Endothelial cell of umbilical vein (primary cell): ENCODE results near the gene DPYSL4. TPM values are rescaled to one million over a fixed set of nuclear protein-coding genes. Genes with fewer than 3 reads are reported as not detected.

ENCODE experiments used
- BruUV-seq: library from RNA; stranded (reverse); fragments of 400-500 nt; replicated peaks from 2 replicates; lab custom pipeline; 2021; lab: Mats Ljungman, UMichigan
- CTCF ChIA-PET: fragments of 300-600, 350-600 bp; sonication (Branson Sonifier 250); formaldehyde crosslinking; loops from one replicate; lab custom pipeline; 2021; ENCODE audit warnings: antibody characterized with exemption, inconsistent platforms; lab: Charles Lee
- POLR2A ChIA-PET: fragments of 300-600, 350-600 bp; sonication (Branson Sonifier 250); formaldehyde crosslinking; loops from one replicate; lab custom pipeline; 2021; ENCODE audit warnings: antibody characterized with exemption, inconsistent platforms; lab: Charles Lee
- DNase-seq: peaks from one replicate; pipeline ENCODE4 v3.0.0-alpha.2; 2011; ENCODE audit warnings: low read depth, low spot score
- FAIRE-seq: peaks from 2 replicates; lab custom pipeline; 2011; peaks lifted over from hg19 to GRCh38; lab: Jason Lieb, UNC
- H2AFZ ChIP-seq: 2 replicates; pipeline ENCODE4 v1.6.0; 2012; ENCODE audit warnings: low read depth, low read length, control low read depth, inconsistent platforms
- H3K27ac ChIP-seq: 2 replicates; pipeline ENCODE4 v1.5.1; 2011; ENCODE audit warnings: low read depth, mild to moderate bottlenecking, control low read depth, low read length, moderate library complexity; ENCODE audit not compliant: insufficient read depth
- H3K27me3 ChIP-seq, 2 experiments: 2 replicates each; pipeline versions ENCODE4 v1.6.0 to v1.6.1; 2011; ENCODE audit warnings: low read length in 2 of 2, mixed read lengths in 1 of 2; ENCODE audit not compliant: control insufficient read depth in 2 of 2, insufficient read depth in 2 of 2
- H3K36me3 ChIP-seq, 2 experiments: 2 replicates in 1 of 2; 3 replicates in 1 of 2; pipeline ENCODE4 v1.5.1; 2011; ENCODE audit warnings: low read length in 2 of 2, mild to moderate bottlenecking in 1 of 2, moderate library complexity in 1 of 2; ENCODE audit not compliant: control insufficient read depth in 2 of 2, insufficient read depth in 2 of 2; ENCODE audit errors: extremely low read depth in 1 of 2
- H3K4me1 ChIP-seq: 3 replicates; pipeline ENCODE4 v1.5.1; 2011; ENCODE audit warnings: mild to moderate bottlenecking, low read length; ENCODE audit not compliant: control insufficient read depth, insufficient read depth; ENCODE audit errors: extremely low read depth
- H3K4me2 ChIP-seq: 2 replicates; pipeline ENCODE4 v1.6.1; 2011; ENCODE audit warnings: low read length, control low read depth, mixed read lengths; ENCODE audit not compliant: insufficient read depth
- H3K4me3 ChIP-seq, 3 experiments: fragments of 200-600 bp in 1 of 3; sonication (generic), shearing (Covaris generic) in 1 of 3; replicated peaks in 1 of 3; 2 replicates each; pipeline ENCODE4 v1.5.1; 2011 to 2016; ENCODE audit warnings: control low read depth in 3 of 3, low read length in 3 of 3, mild to moderate bottlenecking in 2 of 3, inconsistent platforms in 1 of 3, low read depth in 1 of 3, moderate library complexity in 1 of 3; ENCODE audit not compliant: insufficient read depth in 1 of 3
- H3K79me2 ChIP-seq: 2 replicates; pipeline ENCODE4 v1.6.0; 2012; ENCODE audit warnings: low read length, inconsistent platforms; ENCODE audit not compliant: control insufficient read depth, insufficient read depth
- H3K9ac ChIP-seq: replicated peaks from 2 replicates; pipeline ENCODE3; 2011; ENCODE audit warnings: low read length, control low read depth; ENCODE audit not compliant: insufficient read depth; ENCODE audit errors: extremely low read depth
- H3K9me1 ChIP-seq: replicated peaks from 3 replicates; pipeline ENCODE4 v1.6.0; 2011; ENCODE audit warnings: mild to moderate bottlenecking, low read length; ENCODE audit not compliant: control insufficient read depth, insufficient read depth; ENCODE audit errors: extremely low read depth
- H3K9me3 ChIP-seq: replicated peaks from 2 replicates; pipeline ENCODE4 v1.5.1; 2012; ENCODE audit warnings: low read length, inconsistent platforms; ENCODE audit not compliant: control insufficient read depth, insufficient read depth
- H4K20me1 ChIP-seq: replicated peaks from 2 replicates; pipeline ENCODE3; 2011; ENCODE audit warnings: mild to moderate bottlenecking, low read length; ENCODE audit not compliant: control insufficient read depth, insufficient read depth; ENCODE audit errors: extremely low read depth
- EZH2 ChIP-seq: IDR thresholded peaks from 2 replicates; pipeline ENCODE4 v1.6.1; 2012; ENCODE audit warnings: borderline replicate concordance, low read depth, mild to moderate bottlenecking, moderate library complexity, low read length, inconsistent platforms; ENCODE audit not compliant: severe bottlenecking
- FOS ChIP-seq: IDR thresholded peaks from 2 replicates; pipeline ENCODE4 v1.6.1; 2011; ENCODE audit warnings: mild to moderate bottlenecking, low read length, moderate library complexity, borderline replicate concordance; ENCODE audit not compliant: insufficient read depth
- GATA2 ChIP-seq: IDR thresholded peaks from 2 replicates; pipeline ENCODE4 v1.7.0; 2011; ENCODE audit warnings: low read depth, mild to moderate bottlenecking, moderate library complexity, mixed read lengths, low read length; ENCODE audit not compliant: insufficient read length, insufficient read depth
- JUN ChIP-seq: IDR thresholded peaks from 2 replicates; pipeline ENCODE4 v1.6.1; 2011; ENCODE audit warnings: borderline replicate concordance, low read depth; ENCODE audit not compliant: insufficient read length, insufficient read depth
- MAX ChIP-seq: IDR thresholded peaks from 2 replicates; pipeline ENCODE4 v1.6.1; 2011; ENCODE audit not compliant: insufficient read depth, insufficient read length
- MYC ChIP-seq: IDR thresholded peaks from one replicate; pipeline ENCODE4 v1.6.1; 2011; ENCODE audit warnings: mild to moderate bottlenecking, low read depth, low read length
- POLR2A ChIP-seq: IDR thresholded peaks from 2 replicates; pipeline ENCODE4 v1.6.1; 2012; ENCODE audit warnings: low read depth, mild to moderate bottlenecking, control low read depth, low read length
- POLR2AphosphoS5 ChIP-seq: IDR thresholded peaks from 2 replicates; pipeline ENCODE4 v1.6.1; 2012; ENCODE audit warnings: low read depth, mild to moderate bottlenecking, control low read depth, low read length, moderate library complexity; ENCODE audit not compliant: insufficient read depth
- dilution Hi-C: fragments of 300-500 bp; cut with MboI; formaldehyde crosslinking; loops from one replicate; pipeline ENCODE4 v1.15.0; 2019; ENCODE audit warnings: low sequenced_read_pairs; ENCODE audit not compliant: extremely low pct_ligation_motif_present
- intact Hi-C: fragments of 100-400 bp; cut with micrococcal nuclease; formaldehyde crosslinking; loops from one replicate; pipeline ENCODE4 v1.10.0; 2022
- polyA plus RNA-seq, 4 experiments: library from polyadenylated mRNA; depleted of rRNA in 3 of 4; stranded (reverse) in 3 of 4; unstranded in 1 of 4; fragments of >200 nt; gene quantifications; 2 replicates each; pipeline versions ENCODE4 v1.2.1 to v1.2.3, GENCODE V29; 2011 to 2012; ENCODE audit warnings: missing spikeins in 1 of 4
- total RNA-seq: library from RNA; stranded (reverse); gene quantifications from 2 replicates; pipeline ENCODE4 v1.2.3, GENCODE V29; 2021
- TF ChIP-seq, protein P1 (sequence below), 2 donors: IDR thresholded peaks; 1 replicate in 1 of 2; 2 replicates in 1 of 2; pipeline ENCODE4 v1.5.1; 2011; ENCODE audit warnings: low read length in 2 of 2, mild to moderate bottlenecking in 2 of 2, moderate library complexity in 2 of 2, control low read depth in 1 of 2, inconsistent platforms in 1 of 2, low read depth in 1 of 2; ENCODE audit not compliant: insufficient read depth in 1 of 2; ENCODE audit errors: extremely low read depth in 1 of 2

DPYSL4 gene
- total and polyA plus RNA-seq, 2 donors (not counting 3 experiments of a cell fraction or from before 2014, with no cell fraction given), result 27.1 to 60.0 TPM

DNA sequence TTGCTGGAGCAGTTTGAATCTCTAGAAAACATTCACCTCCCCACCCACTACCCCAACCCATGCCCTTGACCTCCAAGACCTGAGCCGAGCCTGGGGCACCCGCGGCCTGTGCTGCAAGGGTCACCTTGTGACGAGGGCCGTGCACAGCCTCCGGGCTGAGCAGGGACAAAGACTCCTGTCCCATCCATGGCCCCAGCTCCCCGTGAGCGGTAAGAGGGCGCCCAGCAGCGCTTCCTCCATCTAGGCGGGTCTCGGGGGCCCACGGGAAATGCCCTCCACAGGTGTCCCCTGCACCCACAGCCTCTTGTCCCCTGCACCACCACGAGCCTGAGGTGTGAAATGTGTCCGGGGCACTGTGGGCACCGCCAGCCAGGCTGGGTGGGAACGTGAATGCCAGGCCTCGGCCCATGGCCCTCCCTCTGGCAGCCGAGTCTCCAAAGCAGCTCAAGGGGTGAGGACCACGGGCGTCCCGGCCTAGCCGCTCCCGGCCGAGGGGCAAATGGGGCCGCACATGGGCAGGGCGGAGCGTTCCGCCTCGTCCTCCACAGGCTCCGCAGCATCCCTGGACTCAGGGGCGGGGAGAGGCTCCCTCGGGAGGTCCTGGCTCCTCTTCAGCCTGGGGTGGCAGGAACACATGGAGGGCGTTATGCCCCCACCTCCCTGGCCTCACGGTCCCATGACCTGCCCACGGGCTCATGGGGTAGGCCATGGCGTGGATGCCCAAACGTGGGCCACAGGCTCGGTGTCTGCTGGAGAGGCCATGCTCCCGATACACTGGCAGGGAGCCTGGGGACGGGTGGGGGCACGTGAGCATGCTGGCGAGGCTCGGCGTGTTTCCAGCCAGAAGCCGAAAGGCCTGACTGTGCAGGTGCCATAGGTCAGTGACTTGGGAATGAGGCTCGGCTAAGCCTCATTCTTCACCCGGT is 21.1 kb downstream of the DPYSL4 start:
- no peak overlapping the region for H3K27ac ChIP-seq
- no TSS peak for BruUV-seq

More for the DNA sequence above, 21.1 kb downstream of the DPYSL4 start:
- Histone ChIP-seq H3K36me3 (no peaks in the 10 kb centered on the region), H3K9me1 (no peaks in the 10 kb centered on the region), H4K20me1 (no peaks in the 10 kb centered on the region), H3K9ac (no peak overlapping the region), H3K79me2 (no peaks in the 10 kb centered on the region), H3K9me3 (no peaks in the 10 kb centered on the region), H3K4me3 (no peak overlapping the region), H3K4me1 (no peaks in the 10 kb centered on the region), H2AFZ (no peak overlapping the region), H3K27me3 (no peaks in the 10 kb centered on the region), H3K4me2 (no peak overlapping the region)
- no peak for TF ChIP-seq GATA2
- no peak for TF ChIP-seq MAX
- TF ChIP-seq JUN, result no peak
- TF ChIP-seq POLR2A, result no peak
- no peak for TF ChIP-seq FOS
- TF ChIP-seq EZH2, result no peak
- TF ChIP-seq POLR2AphosphoS5, result no peak
- TF ChIP-seq, protein P1, sequence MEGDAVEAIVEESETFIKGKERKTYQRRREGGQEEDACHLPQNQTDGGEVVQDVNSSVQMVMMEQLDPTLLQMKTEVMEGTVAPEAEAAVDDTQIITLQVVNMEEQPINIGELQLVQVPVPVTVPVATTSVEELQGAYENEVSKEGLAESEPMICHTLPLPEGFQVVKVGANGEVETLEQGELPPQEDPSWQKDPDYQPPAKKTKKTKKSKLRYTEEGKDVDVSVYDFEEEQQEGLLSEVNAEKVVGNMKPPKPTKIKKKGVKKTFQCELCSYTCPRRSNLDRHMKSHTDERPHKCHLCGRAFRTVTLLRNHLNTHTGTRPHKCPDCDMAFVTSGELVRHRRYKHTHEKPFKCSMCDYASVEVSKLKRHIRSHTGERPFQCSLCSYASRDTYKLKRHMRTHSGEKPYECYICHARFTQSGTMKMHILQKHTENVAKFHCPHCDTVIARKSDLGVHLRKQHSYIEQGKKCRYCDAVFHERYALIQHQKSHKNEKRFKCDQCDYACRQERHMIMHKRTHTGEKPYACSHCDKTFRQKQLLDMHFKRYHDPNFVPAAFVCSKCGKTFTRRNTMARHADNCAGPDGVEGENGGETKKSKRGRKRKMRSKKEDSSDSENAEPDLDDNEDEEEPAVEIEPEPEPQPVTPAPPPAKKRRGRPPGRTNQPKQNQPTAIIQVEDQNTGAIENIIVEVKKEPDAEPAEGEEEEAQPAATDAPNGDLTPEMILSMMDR (IDR thresholded peaks at IDR 0.05; ENCODE audit: extremely low read depth in 1 of 2, insufficient read depth in 1 of 2, low read depth in 1 of 2, low read length in 2 of 2), result no peak
- TF ChIP-seq MYC, result no peak
- dilution Hi-C loops (no loop called here), intact Hi-C loops (no loop called here)
- CTCF ChIA-PET, result no interaction called here
- POLR2A ChIA-PET, result no interaction called here
- FAIRE-seq (no peak), DNase-seq (no peak)
